Activated effector memory CD4-positive, alpha-beta T cell treated with anti-CD3 and anti-CD28 coated beads, Interleukin-2, amount 50 U/mL, for 16 hours (primary cell): Measurements from ENCODE around the gene NFIC.
"Not testable (repeated sequence)": the region's sequence is repeated elsewhere in the genome, so short reads cannot be mapped to it uniquely, and the experiment has no call there.

Experiments
- DNase-seq: peaks from one replicate; pipeline ENCODE4 v3.0.0-alpha.2; 2020

Gene NFIC

GRCh38 chr19:3338541-3339181 is 27.7 kb upstream of the NFIC start:
- peak; percentile 80 for DNase-seq

- no peak for DNase-seq
Observed at GRCh38 chr19:3340340-3340739, 26.0 kb upstream of the NFIC start.

- DNase-seq: no peak
Observed at GRCh38 chr19:3342246-3342645, 24.1 kb upstream of the NFIC start.

- not testable (repeated sequence) for DNase-seq
Observed at GRCh38 chr19:3342962-3343361, 23.4 kb upstream of the NFIC start.

GRCh38 chr19:3343619-3344502 is 22.5 kb upstream of the NFIC start:
- peak; percentile 77 for DNase-seq

- no peak for DNase-seq
Observed at GRCh38 chr19:3344608-3345598, 21.5 kb upstream of the NFIC start.

- no peak for DNase-seq
Observed at GRCh38 chr19:3345850-3346460, 20.4 kb upstream of the NFIC start.

GRCh38 chr19:3346677-3347353 is 19.6 kb upstream of the NFIC start:
- DNase-seq: no peak

- DNase-seq: no peak
Observed at GRCh38 chr19:3348042-3348441, 18.3 kb upstream of the NFIC start.

GRCh38 chr19:3348469-3348868 is 17.9 kb upstream of the NFIC start:
- DNase-seq: not testable (repeated sequence)

GRCh38 chr19:3350014-3350663 is 16.2 kb upstream of the NFIC start:
- DNase-seq: no peak

- no peak for DNase-seq
Observed at GRCh38 chr19:3351702-3352447, 14.5 kb upstream of the NFIC start.

- DNase-seq: no peak
Observed at GRCh38 chr19:3353493-3353892, 12.9 kb upstream of the NFIC start.

GRCh38 chr19:3356805-3357204 is 9.6 kb upstream of the NFIC start:
- no peak for DNase-seq

GRCh38 chr19:3357271-3357991 is 9.0 kb upstream of the NFIC start:
- no peak for DNase-seq

- DNase-seq: no peak
Observed at GRCh38 chr19:3357992-3358688, 8.2 kb upstream of the NFIC start.

GRCh38 chr19:3358689-3359014 is 7.7 kb upstream of the NFIC start:
- no peak for DNase-seq

- DNase-seq: peak; percentile 89
Observed at GRCh38 chr19:3359015-3359918, 7.1 kb upstream of the NFIC start.
